ENCODE data around the gene TOPBP1.

Gene TOPBP1
- long read RNA-seq, full-length matches to known transcripts: 3 of 28 reads
- long read RNA-seq, partial matches to known transcripts: 16 of 28 reads
- long read RNA-seq, other reads (novel, unspliced or antisense): 9 of 28 reads

- Histone ChIP-seq H3K27me3 (ENCODE audit: insufficient read depth, poor library complexity, severe bottlenecking) (no peaks in the 10 kb centered on the region), H3K4me3 (replicated peaks; ENCODE audit: insufficient read depth, low read length) (peak within 1 kb of the TSS; percentile 93), H3K27ac (replicated peaks) (peak within 1 kb of the TSS; percentile 89)
- TF ChIP-seq POLR2AphosphoS5 (IDR thresholded peaks at IDR 0.05; ENCODE audit: low read depth) (peak; percentile 87), SPI1 (IDR thresholded peaks at IDR 0.05; ENCODE audit: borderline replicate concordance, low read depth) (peak; percentile 65; the same call in 1 of the 2 replicates), GABPA (IDR thresholded peaks at IDR 0.05; ENCODE audit: low read depth) (peak; percentile 84), REST (IDR thresholded peaks at IDR 0.05; ENCODE audit: insufficient replicate concordance, low read depth) (no peak)
- DNase-seq (ENCODE audit: low read depth in 1 of 2, low spot score in 1 of 2): peak; percentile 63 to 90
Measured at GRCh38 chr3:133661454-133662277, at the start of gene TOPBP1. TOPBP1 (minus strand) TSS chr3:133661941; CDS start chr3:133661127, 814 bp downstream.

- Histone ChIP-seq H3K27ac (replicated peaks) (peak overlapping the region; percentile 57), H3K4me3 (replicated peaks; ENCODE audit: insufficient read depth, low read length) (no peak overlapping the region), H3K27me3 (ENCODE audit: insufficient read depth, poor library complexity, severe bottlenecking) (no peaks in the 10 kb centered on the region)
- TF ChIP-seq SPI1 (IDR thresholded peaks at IDR 0.05; ENCODE audit: borderline replicate concordance, low read depth): peak; percentile 41; the same call in 1 of the 2 replicates
- no peak for TF ChIP-seq CTCF (IDR thresholded peaks at IDR 0.05; ENCODE audit: insufficient read depth, low read length)
- peak in 1 of 2 experiments; percentile 67 for DNase-seq (ENCODE audit: low read depth in 1 of 2, low spot score in 1 of 2)
Measured at GRCh38 chr3:133711013-133711412, 49.3 kb upstream of the TOPBP1 start.

- TF ChIP-seq GABPA (IDR thresholded peaks at IDR 0.05; ENCODE audit: low read depth) (no peak), SPI1 (IDR thresholded peaks at IDR 0.05; ENCODE audit: borderline replicate concordance, low read depth) (no peak), POLR2AphosphoS5 (IDR thresholded peaks at IDR 0.05; ENCODE audit: low read depth) (no peak), REST (IDR thresholded peaks at IDR 0.05; ENCODE audit: insufficient replicate concordance, low read depth) (no peak), CTCF (IDR thresholded peaks at IDR 0.05; ENCODE audit: insufficient read depth, low read length) (no peak)
- no peaks in the 10 kb centered on the region for H3K27me3 ChIP-seq (ENCODE audit: insufficient read depth, poor library complexity, severe bottlenecking)
- peak in 1 of 2 experiments; percentile 61 for DNase-seq (ENCODE audit: low read depth in 1 of 2, low spot score in 1 of 2)
- no peak overlapping the region for H3K4me3 ChIP-seq (replicated peaks; ENCODE audit: insufficient read depth, low read length)
- H3K27ac ChIP-seq (replicated peaks): peak overlapping the region; percentile 57; the same call in 1 of the 2 replicates
Measured at GRCh38 chr3:133709139-133709750, 47.5 kb upstream of the TOPBP1 start.

- no peak overlapping the region for H3K4me3 ChIP-seq (replicated peaks; ENCODE audit: insufficient read depth, low read length)
- peaks cover 3% of the 10 kb centered on the region for H3K27me3 ChIP-seq (ENCODE audit: insufficient read depth, poor library complexity, severe bottlenecking)
- no peak for DNase-seq (ENCODE audit: low read depth in 1 of 2, low spot score in 1 of 2)
- no peak overlapping the region for H3K27ac ChIP-seq (replicated peaks)
- TF ChIP-seq REST (IDR thresholded peaks at IDR 0.05; ENCODE audit: insufficient replicate concordance, low read depth) (no peak), CTCF (IDR thresholded peaks at IDR 0.05; ENCODE audit: insufficient read depth, low read length) (no peak), GABPA (IDR thresholded peaks at IDR 0.05; ENCODE audit: low read depth) (no peak), SPI1 (IDR thresholded peaks at IDR 0.05; ENCODE audit: borderline replicate concordance, low read depth) (no peak), POLR2AphosphoS5 (IDR thresholded peaks at IDR 0.05; ENCODE audit: low read depth) (no peak)
Measured at GRCh38 chr3:133706033-133706432, 44.3 kb upstream of the TOPBP1 start.
